Measurements from ENCODE around the gene OR4C46. TPM values are rescaled to one million over a fixed set of nuclear protein-coding genes. Genes with fewer than 3 reads are reported as not detected.
"Not testable (repeated sequence)": the region's sequence is repeated elsewhere in the genome, so short reads cannot be mapped to it uniquely, and the experiment has no call there.

OR4C46 gene
- polyA plus RNA-seq (ENCODE audit: insufficient read length in 3 of 3): not detected

DNA sequence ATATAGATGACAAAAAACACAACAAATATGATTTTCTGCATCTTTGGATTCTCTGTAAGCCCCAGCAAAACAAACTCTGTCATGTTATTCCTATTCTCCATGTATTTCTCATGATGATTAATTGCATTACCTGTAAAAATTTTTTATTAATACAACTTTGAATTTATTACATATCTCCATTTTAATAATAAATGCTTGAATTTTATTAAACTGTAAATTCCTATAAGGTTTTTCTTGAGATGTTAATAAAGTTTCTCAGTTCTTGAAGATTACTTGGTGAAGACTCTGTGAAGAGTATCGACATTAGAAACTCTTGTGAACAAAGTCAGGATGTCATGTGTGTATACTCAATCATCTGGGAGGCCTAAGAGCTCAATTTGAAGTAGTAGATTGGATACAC, at the start of gene OR4C46:
Gene OR4C46 (minus strand): TSS at position 101 of the 400 bp plus-strand sequence. CDS start 0 bp downstream, at position 101.
- no peak for DNase-seq (ENCODE audit: low read depth in 3 of 3, low spot score in 2 of 3)

DNA sequence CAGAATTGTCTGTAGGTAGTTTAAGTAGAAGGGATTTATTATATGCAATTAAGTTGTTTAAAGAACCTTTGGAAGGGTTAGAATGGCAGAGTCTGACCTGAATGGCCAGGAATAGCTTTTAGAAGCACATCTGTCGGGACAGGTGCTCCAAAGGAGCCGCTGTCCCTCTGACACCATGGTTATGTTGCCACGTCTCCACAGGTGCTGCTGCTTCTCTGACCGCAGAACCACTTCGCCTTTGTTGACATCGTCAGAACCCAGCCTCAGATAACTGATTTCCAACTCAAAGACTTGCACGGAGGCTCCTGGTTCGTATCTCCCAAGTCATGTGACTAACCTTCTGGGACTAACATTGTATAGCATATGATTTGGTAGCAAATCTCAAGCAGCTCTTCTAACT, 41.8 kb upstream of the OR4C46 start:
- DNase-seq (ENCODE audit: low read depth in 3 of 3, low spot score in 2 of 3): not testable (repeated sequence)

GRCh38 chr11:54561439-54561838, 42.4 kb downstream of the OR4C46 start:
- not testable (repeated sequence) for DNase-seq (ENCODE audit: low read depth in 3 of 3, low spot score in 2 of 3)

DNA sequence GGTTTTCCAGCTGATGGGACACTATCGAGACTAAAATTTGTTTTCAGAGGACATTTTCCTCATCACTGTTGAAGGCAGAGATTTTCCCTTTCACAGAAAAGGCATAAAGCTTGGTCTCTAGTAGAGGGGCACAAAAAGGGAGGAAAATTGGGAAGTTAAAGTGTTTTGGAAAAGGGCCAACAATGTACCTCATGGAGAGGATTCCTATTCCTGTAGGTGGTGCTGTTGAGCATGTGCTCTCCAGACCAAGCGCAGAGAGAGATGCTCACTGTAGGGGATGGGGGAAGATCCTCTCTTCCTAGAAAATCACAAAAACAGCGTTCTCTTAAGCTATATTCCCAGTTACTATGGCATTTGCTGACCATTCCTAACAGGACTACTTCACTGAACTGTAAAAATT, 44.9 kb downstream of the OR4C46 start:
- DNase-seq (ENCODE audit: low read depth in 3 of 3, low spot score in 2 of 3): no peak

GRCh38 chr11:54558407-54558806, 45.4 kb downstream of the OR4C46 start:
- DNase-seq (ENCODE audit: low read depth in 3 of 3, low spot score in 2 of 3): no peak

Other genes with a start within 250 kb of the OR4C46 start
- gene OR4A5, start 102.8 kb upstream of the OR4C46 start, polyA plus RNA-seq (ENCODE audit: insufficient read length in 3 of 3): not detected